PC-3 (cell line): ENCODE results near the gene SVIL. TPM values are rescaled to one million over a fixed set of nuclear protein-coding genes. Genes with fewer than 3 reads are reported as not detected.

Experiments
- ATAC-seq: fragments of 200-7000 bp; cut with Tn5 transposase; 2 replicates; pipeline ENCODE4 v1.9.1; 2020; ENCODE audit warnings: mild to moderate bottlenecking, moderate library complexity
- BruUV-seq: library from RNA; stranded (reverse); fragments of 400-500 nt; replicated peaks from 2 replicates; lab custom pipeline; 2021; lab: Mats Ljungman, UMichigan
- CTCF ChIA-PET: fragments of 300-600 bp; sonication (Branson Sonifier 250); formaldehyde crosslinking; loops from one replicate; lab custom pipeline; 2022; ENCODE audit warnings: antibody characterized with exemption; lab: Charles Lee
- POLR2A ChIA-PET: fragments of 300-600 bp; sonication (Branson Sonifier 250); formaldehyde crosslinking; loops from one replicate; lab custom pipeline; 2022; ENCODE audit warnings: antibody characterized with exemption; ENCODE audit not compliant: unreplicated experiment; lab: Charles Lee
- DNase-seq: peaks from one replicate; pipeline ENCODE4 v3.0.0-alpha.2; 2015
- H2AFZ ChIP-seq: fragments of 300-600 bp; sonication (generic); 2 replicates; pipeline ENCODE4 v1.6.0; 2016; ENCODE audit warnings: antibody characterized with exemption, low read length
- H3F3A ChIP-seq: fragments of 300-600 bp; sonication (generic); one replicate; pipeline ENCODE4 v1.6.0; 2017; ENCODE audit warnings: antibody characterized with exemption, low read length, control low read depth, mild to moderate bottlenecking; ENCODE audit not compliant: unreplicated experiment
- H3K27ac ChIP-seq: fragments of 300-600 bp; sonication (generic); 2 replicates; pipeline ENCODE4 v1.5.1; 2016; ENCODE audit warnings: mild to moderate bottlenecking, low read length
- H3K27me3 ChIP-seq: fragments of 300-600 bp; sonication (generic); 2 replicates; pipeline ENCODE4 v1.6.1; 2016; ENCODE audit warnings: low read length, mixed read lengths
- H3K36me3 ChIP-seq: fragments of 300-600 bp; sonication (generic); 2 replicates; pipeline ENCODE4 v1.6.1; 2016; ENCODE audit warnings: low read depth, mixed run types, low read length, mixed read lengths
- H3K4me1 ChIP-seq: fragments of 300-600 bp; sonication (generic); 2 replicates; pipeline ENCODE4 v1.5.1; 2016; ENCODE audit warnings: low read length; ENCODE audit not compliant: insufficient read depth
- H3K4me2 ChIP-seq: fragments of 300-600 bp; sonication (generic); 2 replicates; pipeline ENCODE4 v1.6.0; 2016; ENCODE audit warnings: low read length
- H3K4me3 ChIP-seq: fragments of 300-600 bp; sonication (generic); 2 replicates; pipeline ENCODE4 v1.5.1; 2016; ENCODE audit warnings: mild to moderate bottlenecking, low read length, mixed read lengths
- H3K79me2 ChIP-seq: fragments of 300-600 bp; sonication (generic); 2 replicates; pipeline ENCODE4 v1.6.1; 2017; ENCODE audit warnings: low read length, mixed read lengths
- H3K9ac ChIP-seq: fragments of 300-600 bp; sonication (generic); 2 replicates; pipeline ENCODE4 v1.6.0; 2016; ENCODE audit warnings: mild to moderate bottlenecking, low read length
- H3K9me2 ChIP-seq: fragments of 300-600 bp; sonication (generic); replicated peaks from 2 replicates; pipeline ENCODE4 v1.6.1; 2016; ENCODE audit warnings: mixed run types, low read length, mixed read lengths
- H3K9me3 ChIP-seq: fragments of 300-600 bp; sonication (generic); 2 replicates; pipeline ENCODE4 v1.6.1; 2016; ENCODE audit warnings: low read length, mixed read lengths
- H4K20me1 ChIP-seq: fragments of 300-600 bp; sonication (generic); 2 replicates; pipeline ENCODE4 v1.6.1; 2016; ENCODE audit warnings: low read length, mixed read lengths
- CTCF ChIP-seq: fragments of 300-600 bp; sonication (generic); conservative IDR thresholded peaks from 2 replicates; pipeline ENCODE4 v1.5.1; 2017; ENCODE audit warnings: antibody characterized with exemption, low read depth, mild to moderate bottlenecking, low read length
- EZH2 ChIP-seq: fragments of 300-600 bp; sonication (generic); IDR thresholded peaks from one replicate; pipeline ENCODE4 v1.6.1; 2017; ENCODE audit warnings: antibody characterized with exemption, mild to moderate bottlenecking, low read length; ENCODE audit not compliant: unreplicated experiment
- EZH2phosphoT487 ChIP-seq: fragments of 300-600 bp; sonication (generic); IDR thresholded peaks from 2 replicates; pipeline ENCODE4 v1.6.1; 2018; ENCODE audit warnings: mild to moderate bottlenecking, antibody characterized with exemption, low read length, borderline replicate concordance
- intact Hi-C: fragments of 100-400 bp; cut with micrococcal nuclease; formaldehyde crosslinking; loops from 2 replicates; pipeline ENCODE4 v1.9.0; 2023
- total RNA-seq: library from RNA; depleted of rRNA; stranded (reverse); fragments of >200 nt; gene quantifications from 2 replicates; pipeline ENCODE4 v1.2.3, GENCODE V29; 2014

SVIL gene
- total RNA-seq, 1 experiment from 2014 or later, result 19.2 TPM

- H3K27me3 ChIP-seq, result no peaks in the 10 kb centered on the region
- H3K79me2 ChIP-seq, result peaks cover 50% of the 10 kb centered on the region
- peak overlapping the region; percentile 60 for H3K9ac ChIP-seq
- H3K9me2 ChIP-seq, result no peaks in the 10 kb centered on the region
- H3K9me3 ChIP-seq, result no peaks in the 10 kb centered on the region
- peaks cover 3% of the 10 kb centered on the region for H3F3A ChIP-seq
- TF ChIP-seq EZH2phosphoT487 (no peak), EZH2 (no peak), CTCF (no peak)
- H3K27ac ChIP-seq, result peak overlapping the region; percentile 99
- ChIA-PET CTCF (interaction anchor here (0.6 kb wide), 1 partner anchor 55 kb away, joined by 4 read pairs; no protein-coding TSS in a partner anchor), POLR2A (no interaction called here)
- peaks cover 70% of the 10 kb centered on the region for H3K4me1 ChIP-seq
- intact Hi-C loops, result loop anchor here (10.0 kb wide), 1 partner anchor 99 kb away; no protein-coding TSS in a partner anchor
- ATAC-seq (no peak), DNase-seq (no peak)
- no peaks in the 10 kb centered on the region for H3K36me3 ChIP-seq
- H2AFZ ChIP-seq, result no peak overlapping the region
- no TSS peak for BruUV-seq
- no peak overlapping the region for H3K4me3 ChIP-seq
- no peaks in the 10 kb centered on the region for H4K20me1 ChIP-seq
- no peak overlapping the region for H3K4me2 ChIP-seq
Measured at GRCh38 chr10:29634105-29634504, 666 bp downstream of the SVIL start.

- intact Hi-C loops, result loop anchor here (10.0 kb wide), 1 partner anchor 96 kb away; no protein-coding TSS in a partner anchor
- Histone ChIP-seq H3K27me3 (no peaks in the 10 kb centered on the region), H3K36me3 (no peaks in the 10 kb centered on the region), H3K4me3 (peak overlapping the region; percentile 50; the same call in 1 of the 2 replicates), H4K20me1 (no peaks in the 10 kb centered on the region), H3K9me3 (no peaks in the 10 kb centered on the region), H3K9me2 (no peaks in the 10 kb centered on the region), H3K27ac (peak overlapping the region; percentile 99), H3F3A (peaks cover 3% of the 10 kb centered on the region), H2AFZ (no peak overlapping the region), H3K4me1 (peaks cover 83% of the 10 kb centered on the region), H3K9ac (peak overlapping the region; percentile 75), H3K4me2 (peak overlapping the region; percentile 65), H3K79me2 (peaks cover 69% of the 10 kb centered on the region)
- TF ChIP-seq EZH2 (no peak), CTCF (no peak), EZH2phosphoT487 (no peak)
- ChIA-PET POLR2A (no interaction called here), CTCF (no interaction called here)
- DNase-seq (no peak), ATAC-seq (no peak)
- BruUV-seq, result no TSS peak
Measured at GRCh38 chr10:29631049-29631339, 3.8 kb downstream of the SVIL start.

- Histone ChIP-seq H3K4me3 (peak overlapping the region; percentile 50; the same call in 1 of the 2 replicates), H3K79me2 (peaks cover 69% of the 10 kb centered on the region), H2AFZ (no peak overlapping the region), H3F3A (no peaks in the 10 kb centered on the region), H3K36me3 (no peaks in the 10 kb centered on the region), H3K9ac (peak overlapping the region; percentile 75), H3K9me2 (no peaks in the 10 kb centered on the region), H3K9me3 (no peaks in the 10 kb centered on the region), H3K4me1 (peaks cover 78% of the 10 kb centered on the region), H4K20me1 (no peaks in the 10 kb centered on the region), H3K27me3 (no peaks in the 10 kb centered on the region), H3K27ac (peak overlapping the region; percentile 99), H3K4me2 (peak overlapping the region; percentile 65)
- no TSS peak for BruUV-seq
- ChIA-PET POLR2A (no interaction called here), CTCF (no interaction called here)
- ATAC-seq (peak; percentile 56), DNase-seq (peak; percentile 76)
- TF ChIP-seq EZH2, result no peak
- TF ChIP-seq CTCF, result no peak
- no peak for TF ChIP-seq EZH2phosphoT487
- intact Hi-C loops, result loop anchor here (10.0 kb wide), 1 partner anchor 96 kb away; no protein-coding TSS in a partner anchor
Measured at GRCh38 chr10:29630205-29631048, 4.3 kb downstream of the SVIL start.
